Lung (tissue), 12 donors: Measurements from ENCODE around the gene PHKB. TPM values are rescaled to one million over a fixed set of nuclear protein-coding genes. Genes with fewer than 3 reads are reported as not detected.

Experiments
- ATAC-seq: fragments of 200-7000 bp; cut with Tn5 transposase; one replicate; pipeline ENCODE4 v1.9.1; 2020; ENCODE audit warnings: moderate number of reproducible peaks; ENCODE audit not compliant: insufficient read depth, low FRiP score
- DNase-seq, 3 donors: peaks; one replicate each; pipeline ENCODE4 v3.0.0-alpha.2; 2013 to 2017
- H3K27ac ChIP-seq, 2 donors: one replicate each; pipeline ENCODE4 v1.5.1; 2013; ENCODE audit warnings: mild to moderate bottlenecking in 2 of 2, moderate library complexity in 2 of 2, control low read depth in 1 of 2, inconsistent platforms in 1 of 2, low read depth in 1 of 2, low read length in 1 of 2
- H3K27me3 ChIP-seq, 3 donors: one replicate each; pipeline ENCODE4 v1.5.1; 2013; ENCODE audit warnings: low read length in 2 of 3; ENCODE audit not compliant: control insufficient read depth in 3 of 3, insufficient read depth in 3 of 3
- H3K36me3 ChIP-seq, 4 donors: one replicate each; pipeline ENCODE4 v1.5.1; 2013; ENCODE audit warnings: low read length in 4 of 4, mild to moderate bottlenecking in 1 of 4, moderate library complexity in 1 of 4; ENCODE audit not compliant: control insufficient read depth in 4 of 4, insufficient read depth in 4 of 4
- H3K4me1 ChIP-seq, 5 donors: one replicate each; pipeline ENCODE4 v1.5.1; 2013; ENCODE audit warnings: low read length in 5 of 5, mild to moderate bottlenecking in 2 of 5, moderate library complexity in 1 of 5; ENCODE audit not compliant: control insufficient read depth in 5 of 5, insufficient read depth in 5 of 5
- H3K4me3 ChIP-seq: one replicate; pipeline ENCODE4 v1.5.1; 2013; ENCODE audit warnings: mild to moderate bottlenecking, control low read depth, moderate library complexity
- H3K9ac ChIP-seq, 2 donors: one replicate each; pipeline ENCODE4 v1.5.1; 2013; ENCODE audit warnings: low read length in 2 of 2, control low read depth in 1 of 2; ENCODE audit not compliant: insufficient read depth in 1 of 2
- H3K9me3 ChIP-seq, 4 donors: one replicate each; pipeline ENCODE4 v1.5.1; 2013; ENCODE audit warnings: low read length in 3 of 4, mild to moderate bottlenecking in 1 of 4, moderate library complexity in 1 of 4; ENCODE audit not compliant: control insufficient read depth in 4 of 4, insufficient read depth in 3 of 4
- CTCF ChIP-seq: IDR thresholded peaks from 2 replicates; pipeline ENCODE4 v1.5.1; 2012; ENCODE audit warnings: mild to moderate bottlenecking; ENCODE audit errors: control extremely low read depth, extremely low read depth
- WGBS, 2 donors: extraction: QIAGEN DNeasy Blood & Tissue Kit; methylation state at CpG; one replicate each; pipeline ENCODE4 v1.1.7; 2013; 5-methylcytosine and 5-hydroxymethylcytosine counted together
- polyA plus RNA-seq, 2 donors: library from polyadenylated mRNA; stranded (reverse); fragments of 200-250 nt; gene quantifications; one replicate each; pipeline ENCODE4 v1.2.1, GENCODE V29; 2013
- total RNA-seq, 2 donors: library from RNA; depleted of rRNA in 1 of 2; stranded (reverse); fragments of >200 nt in 1 of 2; gene quantifications; one replicate each; pipeline ENCODE4 v1.2.1, GENCODE V29; 2014 to 2021
- donor health status: control.
- donor health status: control.
- donor health status: Bipolar disorder and iron deficiency.
- donor health status: healthy.
- donor health status: DM: yes; HTN: yes; CAD: no.

The PHKB gene
- total and polyA plus RNA-seq, 4 donors, result 21.2 to 134 (median 49.6) TPM

- no peaks in the 10 kb centered on the region for H3K9me3 ChIP-seq
- peak overlapping the region; percentile 65 to 82 for H3K9ac ChIP-seq
- peak; percentile 32 to 69 (median 54) for DNase-seq
- peak overlapping the region; percentile 96 to 100 for H3K27ac ChIP-seq
- no peaks in the 10 kb centered on the region for H3K27me3 ChIP-seq
- ATAC-seq, result peak; percentile 50
- no peak for TF ChIP-seq CTCF
- peaks cover 0 to 12% (median 5%) of the 10 kb centered on the region in 4 donors for H3K36me3 ChIP-seq
- peaks cover 7 to 21% (median 16%) of the 10 kb centered on the region in 5 donors for H3K4me1 ChIP-seq
- WGBS, 2 donors, result 0 to 1% methylated on average over 17 of the region's 17 CpGs
- peak overlapping the region; percentile 93 for H3K4me3 ChIP-seq
These were observed 601 bp downstream of the PHKB start for GRCh38 chr16:47461598-47462266.

GRCh38 chr16:47463771-47464624 is 2.9 kb downstream of the PHKB start:
- no peaks in the 10 kb centered on the region for H3K9me3 ChIP-seq
- no peak overlapping the region for H3K27ac ChIP-seq
- no peak for ATAC-seq
- peaks cover 7 to 34% (median 16%) of the 10 kb centered on the region in 5 donors for H3K4me1 ChIP-seq
- DNase-seq, result no peak
- no peak for TF ChIP-seq CTCF
- peaks cover 0 to 4% (median 2%) of the 10 kb centered on the region in 4 donors for H3K36me3 ChIP-seq
- 74 to 82% methylated on average over 11 of the region's 11 CpGs for WGBS, 2 donors
- H3K4me3 ChIP-seq, result no peak overlapping the region
- no peak overlapping the region for H3K9ac ChIP-seq
- no peaks in the 10 kb centered on the region for H3K27me3 ChIP-seq

- Histone ChIP-seq H3K9ac (no peak overlapping the region), H3K27ac (no peak overlapping the region), H3K36me3 (peaks cover 0 to 4% (median 2%) of the 10 kb centered on the region in 4 donors), H3K9me3 (no peaks in the 10 kb centered on the region), H3K4me1 (peaks cover 0 to 29% (median 7%) of the 10 kb centered on the region in 5 donors), H3K27me3 (no peaks in the 10 kb centered on the region), H3K4me3 (no peak overlapping the region)
- 86 to 87% methylated on average over 2 of the region's 2 CpGs for WGBS, 2 donors
- ATAC-seq (no peak), DNase-seq (no peak)
- TF ChIP-seq CTCF, result no peak
These were observed 4.9 kb downstream of the PHKB start for GRCh38 chr16:47465919-47466630.
